ENCODE results near the gene HSPB2. TPM values are rescaled to one million over a fixed set of nuclear protein-coding genes. Genes with fewer than 3 reads are reported as not detected.

HSPB2 gene
- total and polyA plus RNA-seq, 12 donors = 18.9 to 136 (median 32.6) TPM

DNA sequence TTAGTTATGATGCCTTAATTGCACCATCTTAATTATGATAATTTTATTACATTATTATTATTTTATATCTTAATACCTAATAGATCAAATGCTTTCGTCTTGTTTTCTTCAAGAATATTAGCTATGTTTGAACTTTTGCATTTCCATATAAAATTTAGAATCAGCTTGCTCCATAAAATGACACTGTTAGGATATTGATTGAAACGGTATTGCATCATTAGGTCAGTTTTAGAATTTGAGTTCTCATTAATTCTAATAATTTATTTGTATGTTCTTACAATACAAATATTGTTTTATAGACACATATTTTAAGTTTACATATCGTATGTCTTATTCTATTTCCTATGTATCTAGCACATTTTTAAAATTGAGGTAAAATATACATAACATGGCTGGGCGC lies 26.5 kb upstream of the HSPB2 start:
- intact Hi-C loops (cut with DNase I) = no loop called here
- Histone ChIP-seq H3K4me1 (no peaks in the 10 kb centered on the region), H3K4me3 (no peak overlapping the region), H3K9me3 (no peaks in the 10 kb centered on the region), H3K27ac (no peak overlapping the region), H3K36me3 (peaks cover 0 to 17% (median 0%) of the 10 kb centered on the region in 9 donors), H3K27me3 (no peaks in the 10 kb centered on the region)
- ATAC-seq (no peak), DNase-seq (no peak)
- 92 to 94% methylated on average over 4 of the region's 4 CpGs for whole genome bisulfite sequencing, 2 donors
- TF ChIP-seq CTCF (IDR thresholded peaks at IDR 0.05) = no peak

GRCh38 chr11:111886844-111887243 lies 25.7 kb upstream of the HSPB2 start:
- Histone ChIP-seq H3K27me3 (no peaks in the 10 kb centered on the region), H3K4me3 (no peak overlapping the region), H3K36me3 (peaks cover 0 to 17% (median 0%) of the 10 kb centered on the region in 9 donors), H3K27ac (no peak overlapping the region), H3K4me1 (no peaks in the 10 kb centered on the region), H3K9me3 (peaks cover 0 to 2% (median 0%) of the 10 kb centered on the region in 11 donors)
- no peak for TF ChIP-seq CTCF (IDR thresholded peaks at IDR 0.05)
- DNase-seq (no peak), ATAC-seq (no peak)
- intact Hi-C loops (cut with DNase I) = no loop called here
- WGBS, 2 donors = 88 to 94% methylated on average over 2 of the region's 2 CpGs

DNA sequence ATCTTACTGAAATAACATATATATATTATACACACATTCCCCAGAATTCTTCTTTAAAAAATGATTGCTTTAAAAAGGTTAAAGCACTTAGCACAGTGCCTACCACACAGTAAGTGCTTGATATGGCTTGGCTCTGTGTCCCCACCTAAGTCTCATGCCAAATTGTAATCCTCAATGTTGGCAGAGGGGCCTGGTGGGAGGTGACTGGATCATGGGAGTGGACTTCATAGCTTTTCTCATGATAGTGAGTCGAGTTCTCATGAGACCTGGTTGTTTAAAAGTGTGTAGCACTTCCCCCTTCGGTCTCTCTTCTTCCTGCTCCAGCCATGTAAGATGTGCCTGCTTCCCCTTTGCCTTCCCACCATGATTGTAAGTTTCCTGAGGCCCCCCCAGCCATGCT lies 7.1 kb upstream of the HSPB2 start:
- Histone ChIP-seq H3K27ac (peak overlapping the region in 6 of 10 donors; percentile 5 to 98 (median 42)), H3K27me3 (peaks cover 0 to 3% (median 0%) of the 10 kb centered on the region in 7 donors), H3K4me3 (no peak overlapping the region), H3K4me1 (no peaks in the 10 kb centered on the region), H3K36me3 (peaks cover 0 to 32% (median 18%) of the 10 kb centered on the region in 9 donors), H3K9me3 (no peaks in the 10 kb centered on the region)
- 17 to 29% methylated on average over 2 of the region's 2 CpGs for WGBS, 2 donors
- DNase-seq (peak in 1 of 2 donors; percentile 36), ATAC-seq (peak in 7 of 8 donors; percentile 46 to 68 (median 60))
- intact Hi-C loops (cut with DNase I) = no loop called here
- no peak for TF ChIP-seq CTCF (IDR thresholded peaks at IDR 0.05)

- Histone ChIP-seq H3K27ac (peak overlapping the region in 5 of 10 donors; percentile 5 to 98 (median 32)), H3K27me3 (peaks cover 0 to 14% (median 0%) of the 10 kb centered on the region in 7 donors), H3K9me3 (no peaks in the 10 kb centered on the region), H3K4me1 (peaks cover 0 to 6% (median 0%) of the 10 kb centered on the region in 9 donors), H3K4me3 (no peak overlapping the region), H3K36me3 (peaks cover 0 to 32% (median 18%) of the 10 kb centered on the region in 9 donors)
- intact Hi-C loops (cut with DNase I) = no loop called here
- WGBS, 2 donors = 70 to 84% methylated on average over 1 of the region's 1 CpG
- DNase-seq = no peak
- ATAC-seq = peak in 2 of 8 donors; percentile 21 to 29
- no peak for TF ChIP-seq CTCF (IDR thresholded peaks at IDR 0.05)
Measured at GRCh38 chr11:111906680-111907079, 5.9 kb upstream of the HSPB2 start.

Measured in heart right ventricle (tissue), 16 donors.